OCI-LY1 (cell line): ENCODE data around the gene GOLGA3.
"Not testable (repeated sequence)": the region's sequence is repeated elsewhere in the genome, so short reads cannot be mapped to it uniquely, and the experiment has no call there.

Experiments used
- H2AFZ ChIP-seq: fragments of 200-600 bp; sonication (generic), shearing (Covaris generic); 2 replicates; pipeline ENCODE4 v1.6.0; 2014; ENCODE audit warnings: antibody characterized with exemption, mild to moderate bottlenecking, low read length
- H3F3A ChIP-seq: fragments of 200-600 bp; sonication (generic), shearing (Covaris generic); 2 replicates; pipeline ENCODE4 v1.6.0; 2014; ENCODE audit warnings: mild to moderate bottlenecking, antibody characterized with exemption, low read length, moderate library complexity; ENCODE audit not compliant: insufficient read depth
- H3K27ac ChIP-seq: fragments of 200-600 bp; sonication (generic); 2 replicates; pipeline ENCODE4 v1.5.1; 2014; ENCODE audit warnings: low read length, mixed run types, mild to moderate bottlenecking, low read depth; ENCODE audit not compliant: poor library complexity, severe bottlenecking
- H3K27me3 ChIP-seq: fragments of 200-600 bp; sonication (generic); 2 replicates; pipeline ENCODE4 v1.6.0; 2014; ENCODE audit warnings: antibody characterized with exemption, mild to moderate bottlenecking, low read length, moderate library complexity; ENCODE audit not compliant: insufficient read depth
- H3K36me3 ChIP-seq: fragments of 200-600 bp; sonication (generic); 2 replicates; pipeline ENCODE4 v1.6.1; 2014; ENCODE audit warnings: mild to moderate bottlenecking, antibody characterized with exemption, low read length, moderate library complexity, mixed read lengths; ENCODE audit not compliant: insufficient read depth
- H3K4me1 ChIP-seq: fragments of 200-600 bp; sonication (generic); 2 replicates; pipeline ENCODE4 v1.5.1; 2014; ENCODE audit warnings: mild to moderate bottlenecking, low read length, moderate library complexity; ENCODE audit not compliant: insufficient read depth, severe bottlenecking
- H3K4me2 ChIP-seq: fragments of 200-600 bp; sonication (generic), shearing (Covaris generic); 2 replicates; pipeline ENCODE4 v1.6.1; 2014; ENCODE audit warnings: low read length
- H3K4me3 ChIP-seq: fragments of 200-600 bp; sonication (generic); 2 replicates; pipeline ENCODE4 v1.5.1; 2014; ENCODE audit warnings: low read length, low read depth, mild to moderate bottlenecking, mixed read lengths; ENCODE audit not compliant: poor library complexity, severe bottlenecking
- H3K79me2 ChIP-seq: fragments of 200-600 bp; shearing (Covaris generic); 2 replicates; pipeline ENCODE4 v1.6.1; 2016; ENCODE audit warnings: mixed run types, low read length, mixed read lengths; ENCODE audit not compliant: insufficient read depth
- H3K9ac ChIP-seq: fragments of 200-600 bp; sonication (generic), shearing (Covaris generic); 2 replicates; pipeline ENCODE4 v1.6.1; 2014; ENCODE audit warnings: mild to moderate bottlenecking, low read length, mixed read lengths
- H3K9me2 ChIP-seq: fragments of 200-600 bp; sonication (generic), shearing (Covaris generic); 2 replicates; pipeline ENCODE4 v1.6.1; 2014; ENCODE audit warnings: low read depth, mild to moderate bottlenecking, low read length, mixed read lengths
- H3K9me3 ChIP-seq: fragments of 200-600 bp; shearing (Covaris generic); 2 replicates; pipeline ENCODE4 v1.6.1; 2014; ENCODE audit warnings: low read length, mixed read lengths
- H4K20me1 ChIP-seq: fragments of 200-600 bp; sonication (generic), shearing (Covaris generic); 2 replicates; pipeline ENCODE4 v1.6.0; 2016; ENCODE audit warnings: mild to moderate bottlenecking, low read length; ENCODE audit not compliant: insufficient read depth
- EZH2 ChIP-seq: fragments of 200-600 bp; sonication (generic), shearing (Covaris generic); IDR thresholded peaks from 2 replicates; pipeline ENCODE4 v1.8.0; 2017; ENCODE audit warnings: borderline replicate concordance, mixed run types, mild to moderate bottlenecking, antibody characterized with exemption, low read length, moderate library complexity, mixed read lengths
- TF ChIP-seq, protein P1 (sequence below): fragments of 200-600 bp; sonication (generic), shearing (Covaris generic); IDR thresholded peaks from 2 replicates; pipeline ENCODE4 v1.5.1; 2017; ENCODE audit warnings: mild to moderate bottlenecking, antibody characterized with exemption, low read length, moderate library complexity, mixed read lengths

The GOLGA3 gene

DNA sequence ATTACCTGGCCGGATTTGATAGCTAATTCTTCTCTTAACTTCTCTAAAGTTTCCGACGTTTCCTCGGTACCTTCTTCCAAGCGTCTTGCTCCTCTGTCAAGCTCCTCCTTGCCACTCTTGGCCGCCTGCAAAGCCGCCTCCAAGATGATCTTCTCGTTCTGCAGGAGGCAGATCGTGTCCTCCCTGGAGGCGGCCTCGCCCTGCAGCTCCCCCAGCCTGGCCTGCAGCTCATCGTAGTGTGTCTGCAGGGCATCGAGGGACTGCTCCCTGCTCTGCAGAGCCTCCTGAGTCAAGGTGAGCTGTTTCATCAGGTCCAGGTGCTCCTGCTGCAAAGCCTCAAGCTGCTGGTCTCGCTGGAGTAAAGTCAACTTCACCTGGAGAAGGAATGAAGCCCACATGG lies 32.8 kb downstream of the GOLGA3 start:
- H2AFZ ChIP-seq, result no peak overlapping the region
- H3K27ac ChIP-seq, result no peak overlapping the region
- no peaks in the 10 kb centered on the region for H3K27me3 ChIP-seq
- H4K20me1 ChIP-seq, result no peaks in the 10 kb centered on the region
- no peaks in the 10 kb centered on the region for H3K9me3 ChIP-seq
- no peak overlapping the region for H3K4me2 ChIP-seq
- H3K36me3 ChIP-seq, result peaks cover 76% of the 10 kb centered on the region
- no peaks in the 10 kb centered on the region for H3K4me1 ChIP-seq
- H3F3A ChIP-seq, result no peaks in the 10 kb centered on the region
- no peak for TF ChIP-seq EZH2
- TF ChIP-seq, protein P1, sequence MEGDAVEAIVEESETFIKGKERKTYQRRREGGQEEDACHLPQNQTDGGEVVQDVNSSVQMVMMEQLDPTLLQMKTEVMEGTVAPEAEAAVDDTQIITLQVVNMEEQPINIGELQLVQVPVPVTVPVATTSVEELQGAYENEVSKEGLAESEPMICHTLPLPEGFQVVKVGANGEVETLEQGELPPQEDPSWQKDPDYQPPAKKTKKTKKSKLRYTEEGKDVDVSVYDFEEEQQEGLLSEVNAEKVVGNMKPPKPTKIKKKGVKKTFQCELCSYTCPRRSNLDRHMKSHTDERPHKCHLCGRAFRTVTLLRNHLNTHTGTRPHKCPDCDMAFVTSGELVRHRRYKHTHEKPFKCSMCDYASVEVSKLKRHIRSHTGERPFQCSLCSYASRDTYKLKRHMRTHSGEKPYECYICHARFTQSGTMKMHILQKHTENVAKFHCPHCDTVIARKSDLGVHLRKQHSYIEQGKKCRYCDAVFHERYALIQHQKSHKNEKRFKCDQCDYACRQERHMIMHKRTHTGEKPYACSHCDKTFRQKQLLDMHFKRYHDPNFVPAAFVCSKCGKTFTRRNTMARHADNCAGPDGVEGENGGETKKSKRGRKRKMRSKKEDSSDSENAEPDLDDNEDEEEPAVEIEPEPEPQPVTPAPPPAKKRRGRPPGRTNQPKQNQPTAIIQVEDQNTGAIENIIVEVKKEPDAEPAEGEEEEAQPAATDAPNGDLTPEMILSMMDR, result no peak
- H3K4me3 ChIP-seq, result no peak overlapping the region
- no peaks in the 10 kb centered on the region for H3K9me2 ChIP-seq
- H3K79me2 ChIP-seq, result no peaks in the 10 kb centered on the region
- no peak overlapping the region for H3K9ac ChIP-seq

DNA sequence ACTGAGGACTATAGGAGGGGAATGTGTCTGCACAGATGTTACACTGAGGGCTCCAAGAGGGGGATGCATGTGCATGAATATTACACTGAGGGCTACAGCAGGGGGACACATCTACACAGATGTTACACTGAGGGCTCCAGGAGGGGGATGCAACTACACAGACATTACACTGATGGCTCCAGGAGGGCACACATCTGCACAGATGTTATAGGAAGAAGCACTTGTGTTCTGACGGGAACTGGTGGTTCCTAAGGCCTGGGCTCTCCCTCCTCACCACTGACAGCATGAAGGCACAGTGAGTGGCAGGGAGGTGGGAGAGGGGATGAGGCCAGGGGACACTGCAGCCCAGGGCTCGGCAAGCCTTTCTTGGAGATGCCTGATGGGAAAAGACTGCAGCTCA lies 36.7 kb downstream of the GOLGA3 start:
- not testable (repeated sequence) for H3K4me1 ChIP-seq, H3K4me3 ChIP-seq, H4K20me1 ChIP-seq, H3K27ac ChIP-seq, H3F3A ChIP-seq, H3K4me2 ChIP-seq, H3K9ac ChIP-seq, H2AFZ ChIP-seq, H3K9me2 ChIP-seq, H3K79me2 ChIP-seq, H3K9me3 ChIP-seq, H3K27me3 ChIP-seq
- peaks cover 60% of the 10 kb centered on the region for H3K36me3 ChIP-seq

DNA sequence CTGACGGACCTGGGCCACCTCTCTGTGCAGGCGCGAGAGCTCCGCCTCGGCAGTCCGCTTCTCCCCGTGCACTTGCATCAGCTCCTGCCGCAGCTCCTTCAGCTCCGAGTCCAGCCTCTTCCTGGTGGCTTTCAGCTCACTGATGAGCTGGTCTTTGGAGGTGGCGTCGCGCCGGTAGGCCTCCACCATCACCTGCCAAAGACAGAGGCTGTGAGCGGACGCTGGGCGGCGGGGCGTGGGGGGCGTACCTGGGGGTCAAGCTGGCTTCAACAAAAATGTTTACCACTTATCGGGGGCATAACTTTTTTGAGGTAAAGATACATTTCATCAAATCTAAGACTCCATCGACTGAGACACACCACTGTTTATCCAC lies 39.6 kb downstream of the GOLGA3 start:
- Histone ChIP-seq H3K79me2 (no peaks in the 10 kb centered on the region), H3K4me2 (no peak overlapping the region), H3K36me3 (peaks cover 61% of the 10 kb centered on the region), H3K4me1 (no peaks in the 10 kb centered on the region), H3K9ac (no peak overlapping the region), H3K27ac (no peak overlapping the region), H2AFZ (no peak overlapping the region), H3K9me2 (no peaks in the 10 kb centered on the region), H3K4me3 (no peak overlapping the region), H3K9me3 (no peaks in the 10 kb centered on the region), H4K20me1 (no peaks in the 10 kb centered on the region), H3K27me3 (no peaks in the 10 kb centered on the region), H3F3A (no peaks in the 10 kb centered on the region)
- no peak for TF ChIP-seq EZH2
- TF ChIP-seq, protein P1, result no peak

DNA sequence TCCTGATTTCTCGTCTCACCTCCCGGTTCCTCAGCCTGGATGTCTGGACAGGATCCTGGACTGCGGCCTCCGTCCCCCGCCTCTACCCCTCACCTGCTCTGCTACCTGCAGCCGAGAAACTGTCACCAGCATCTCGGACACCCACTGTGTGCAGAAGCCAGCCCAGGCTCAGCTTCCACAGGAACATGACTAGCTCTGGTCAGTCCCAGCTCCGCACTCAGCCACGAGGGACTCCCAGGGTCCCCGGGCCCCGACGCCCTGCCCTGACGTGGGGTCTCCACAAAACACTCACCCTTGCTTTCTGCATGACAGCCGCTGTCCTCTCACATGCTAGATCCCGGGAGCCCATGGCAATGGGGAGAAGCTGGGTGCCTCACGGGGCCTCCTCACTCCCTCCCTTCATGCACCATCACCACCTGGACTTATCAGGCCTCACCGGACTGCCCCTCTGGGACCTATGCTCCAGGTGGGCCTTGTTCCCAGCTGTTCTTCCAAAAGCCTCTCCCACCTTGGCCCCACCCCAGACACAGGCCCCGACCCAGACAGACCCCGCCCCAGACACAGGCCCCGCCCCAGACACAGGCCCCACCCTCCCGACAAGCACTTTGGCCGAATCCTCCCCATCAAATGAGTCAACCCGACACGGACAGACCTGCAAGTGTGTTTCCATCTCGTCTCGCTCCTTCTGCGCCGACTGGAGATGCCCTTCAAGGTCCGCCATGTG lies 40.1 kb downstream of the GOLGA3 start:
- Histone ChIP-seq H3K4me2 (no peak overlapping the region), H3K9me2 (no peaks in the 10 kb centered on the region), H2AFZ (no peak overlapping the region), H4K20me1 (no peaks in the 10 kb centered on the region), H3K27me3 (no peaks in the 10 kb centered on the region), H3K79me2 (no peaks in the 10 kb centered on the region), H3K4me3 (no peak overlapping the region), H3F3A (no peaks in the 10 kb centered on the region), H3K9ac (no peak overlapping the region), H3K4me1 (no peaks in the 10 kb centered on the region), H3K27ac (no peak overlapping the region), H3K9me3 (no peaks in the 10 kb centered on the region), H3K36me3 (peaks cover 60% of the 10 kb centered on the region)
- TF ChIP-seq EZH2, result no peak
- TF ChIP-seq, protein P1, result no peak
